Tibial artery (tissue), 4 donors: ENCODE measurements around the gene PLA2G4B.

Source experiments
- DNase-seq, 2 donors: peaks; one replicate each; pipeline ENCODE4 v3.0.0-alpha.2; 2019
- H3K27ac ChIP-seq, 2 donors: fragments of 200-600 bp; sonication (generic) in 1 of 2; 1 replicate in 1 of 2; 2 replicates in 1 of 2; pipeline ENCODE4 v1.5.1; 2018 to 2019; ENCODE audit warnings: mild to moderate bottlenecking in 1 of 2
- H3K27me3 ChIP-seq, 2 donors: fragments of 200-600 bp; sonication (generic) in 1 of 2; one replicate each; pipeline versions ENCODE4 v1.5.1 to v1.6.0; 2016 to 2019
- H3K36me3 ChIP-seq, 3 donors: fragments of 200-600 bp; sonication (generic) in 2 of 3; one replicate each; pipeline ENCODE4 v1.5.1; 2016 to 2019; ENCODE audit warnings: mild to moderate bottlenecking in 2 of 3
- H3K4me1 ChIP-seq, 4 donors: fragments of 200-600 bp; sonication (generic) in 2 of 4; 1 replicate in 3 of 4; 2 replicates in 1 of 4; pipeline ENCODE4 v1.5.1; 2016 to 2019
- H3K4me3 ChIP-seq, 2 donors: fragments of 200-600 bp; sonication (generic) in 1 of 2; 1 replicate in 1 of 2; 2 replicates in 1 of 2; pipeline ENCODE4 v1.5.1; 2018 to 2019; ENCODE audit warnings: mild to moderate bottlenecking in 2 of 2
- H3K9me3 ChIP-seq, 3 donors: fragments of 200-600 bp; sonication (generic) in 1 of 3; one replicate each; pipeline ENCODE4 v1.5.1; 2016 to 2019
- intact Hi-C: fragments of 100-400 bp; cut with DNase I; formaldehyde crosslinking; loops from one replicate; pipeline ENCODE4 v1.15.0; 2023; ENCODE audit warnings: low total_unique reads
- TF ChIP-seq, protein P1 (sequence below), 2 experiments: fragments of 200-600 bp in 1 of 2; fragments of 450-650 bp in 1 of 2; IDR thresholded peaks; one replicate each; pipeline ENCODE4 v1.5.1; 2017 to 2019; ENCODE audit warnings: antibody characterized with exemption in 2 of 2, mild to moderate bottlenecking in 1 of 2, moderate library complexity in 1 of 2

PLA2G4B gene

GRCh38 chr15:41897363-41897799 lies 58.7 kb downstream of the PLA2G4B start:
- TF ChIP-seq, protein P1, sequence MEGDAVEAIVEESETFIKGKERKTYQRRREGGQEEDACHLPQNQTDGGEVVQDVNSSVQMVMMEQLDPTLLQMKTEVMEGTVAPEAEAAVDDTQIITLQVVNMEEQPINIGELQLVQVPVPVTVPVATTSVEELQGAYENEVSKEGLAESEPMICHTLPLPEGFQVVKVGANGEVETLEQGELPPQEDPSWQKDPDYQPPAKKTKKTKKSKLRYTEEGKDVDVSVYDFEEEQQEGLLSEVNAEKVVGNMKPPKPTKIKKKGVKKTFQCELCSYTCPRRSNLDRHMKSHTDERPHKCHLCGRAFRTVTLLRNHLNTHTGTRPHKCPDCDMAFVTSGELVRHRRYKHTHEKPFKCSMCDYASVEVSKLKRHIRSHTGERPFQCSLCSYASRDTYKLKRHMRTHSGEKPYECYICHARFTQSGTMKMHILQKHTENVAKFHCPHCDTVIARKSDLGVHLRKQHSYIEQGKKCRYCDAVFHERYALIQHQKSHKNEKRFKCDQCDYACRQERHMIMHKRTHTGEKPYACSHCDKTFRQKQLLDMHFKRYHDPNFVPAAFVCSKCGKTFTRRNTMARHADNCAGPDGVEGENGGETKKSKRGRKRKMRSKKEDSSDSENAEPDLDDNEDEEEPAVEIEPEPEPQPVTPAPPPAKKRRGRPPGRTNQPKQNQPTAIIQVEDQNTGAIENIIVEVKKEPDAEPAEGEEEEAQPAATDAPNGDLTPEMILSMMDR (IDR thresholded peaks at IDR 0.05): no peak
- no peak for DNase-seq
- intact Hi-C loops: no loop called here
- Histone ChIP-seq H3K27me3 (no peaks in the 10 kb centered on the region), H3K4me1 (peaks cover 6 to 23% (median 16%) of the 10 kb centered on the region in 4 donors), H3K36me3 (peaks cover 16 to 61% (median 25%) of the 10 kb centered on the region in 3 donors), H3K9me3 (no peaks in the 10 kb centered on the region), H3K27ac (no peak overlapping the region), H3K4me3 (no peak overlapping the region)
